Fibroblast of villous mesenchyme (primary cell): Measurements from ENCODE around the gene SIL1. TPM values are rescaled to one million over a fixed set of nuclear protein-coding genes. Genes with fewer than 3 reads are reported as not detected.
"Not testable (repeated sequence)": the region's sequence is repeated elsewhere in the genome, so short reads cannot be mapped to it uniquely, and the experiment has no call there.

Experiments
- DNase-seq: peaks from one replicate; pipeline ENCODE4 v3.0.0-alpha.2; 2010; ENCODE audit warnings: low read depth
- H3K4me3 ChIP-seq: 2 replicates; pipeline ENCODE4 v1.5.1; 2011; ENCODE audit warnings: low read depth, mild to moderate bottlenecking, low read length
- CTCF ChIP-seq: IDR thresholded peaks from 2 replicates; pipeline ENCODE4 v1.5.1; 2012; ENCODE audit warnings: low read depth, mild to moderate bottlenecking, low read length; ENCODE audit not compliant: insufficient read depth
- total RNA-seq: library from RNA; depleted of rRNA; stranded (reverse); fragments of >200 nt; gene quantifications from 2 replicates; pipeline ENCODE4 v1.2.3, GENCODE V29; 2012

The SIL1 gene
- total RNA-seq, 1 donor = 57.0 TPM

- no peak for TF ChIP-seq CTCF
- H3K4me3 ChIP-seq = no peak overlapping the region
- DNase-seq = no peak
These were observed 118.1 kb downstream of the SIL1 start for GRCh38 chr5:139079991-139080610.

- DNase-seq = no peak
- no peak for TF ChIP-seq CTCF
- no peak overlapping the region for H3K4me3 ChIP-seq
These were observed 118.8 kb downstream of the SIL1 start for GRCh38 chr5:139079225-139079990.

- no peak for DNase-seq
- peak; percentile 6 for TF ChIP-seq CTCF
- H3K4me3 ChIP-seq = no peak overlapping the region
These were observed 119.8 kb downstream of the SIL1 start for GRCh38 chr5:139078345-139078744.

- no peak for TF ChIP-seq CTCF
- no peak for DNase-seq
- H3K4me3 ChIP-seq = no peak overlapping the region
These were observed 120.3 kb downstream of the SIL1 start for GRCh38 chr5:139077899-139078298.

- no peak overlapping the region for H3K4me3 ChIP-seq
- no peak for DNase-seq
- no peak for TF ChIP-seq CTCF
These were observed 122.1 kb downstream of the SIL1 start for GRCh38 chr5:139076111-139076510.

- no peak for TF ChIP-seq CTCF
- peak; percentile 59 for DNase-seq
- no peak overlapping the region for H3K4me3 ChIP-seq
These were observed 122.8 kb downstream of the SIL1 start for GRCh38 chr5:139075066-139076050.

- not testable (repeated sequence) for H3K4me3 ChIP-seq, DNase-seq
These were observed 124.2 kb downstream of the SIL1 start for GRCh38 chr5:139073956-139074355.
